HG03139 (cell line): Measurements from ENCODE around the gene TFB2M.
A peak's percentile ranks its signal among the peaks of the same experiment; 100 is the strongest.

Experiments used
- ATAC-seq: cut with Tn5 transposase; IDR thresholded peaks from one replicate; pipeline ENCODE4 v1.9.1; 2021; ENCODE audit not compliant: unreplicated experiment

Gene TFB2M

DNA sequence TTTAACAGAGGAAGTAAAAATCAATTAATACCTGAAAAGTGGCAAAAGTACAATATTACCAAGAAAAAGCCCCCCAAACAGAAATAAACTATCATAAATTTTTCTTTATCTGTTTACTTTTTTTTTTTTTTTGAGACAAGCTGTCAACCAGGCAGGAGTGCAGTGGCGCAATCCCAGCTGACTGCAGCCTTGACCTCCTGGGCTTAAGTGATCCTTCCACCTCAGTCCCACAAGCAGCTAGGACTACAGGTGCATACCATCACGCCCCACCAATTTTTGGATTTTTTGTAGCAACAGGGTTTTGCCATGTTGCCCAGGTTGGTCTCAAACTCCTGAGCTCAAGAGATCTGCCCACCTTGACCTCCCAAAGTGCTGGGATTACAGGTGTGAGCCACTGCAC is 8.0 kb downstream of the TFB2M start:
- ATAC-seq: no peak

DNA sequence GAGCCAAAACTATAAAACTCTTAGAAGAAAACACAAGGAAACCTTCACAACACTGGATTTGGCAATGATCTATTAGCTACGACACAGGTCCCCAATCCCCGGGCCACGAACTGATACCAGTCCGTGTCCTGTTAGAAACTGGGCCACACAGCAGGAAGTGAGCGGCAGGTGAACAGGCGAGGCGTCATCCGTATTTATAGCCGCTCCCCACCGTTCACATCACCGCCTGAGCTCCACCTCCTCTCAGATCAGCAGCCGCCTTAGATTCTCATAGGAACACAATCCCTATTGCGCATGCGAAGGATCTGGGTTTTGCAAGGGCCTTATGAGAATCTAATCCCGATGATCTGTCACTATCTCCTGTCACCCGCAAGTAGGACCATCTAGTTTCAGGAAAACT is 11.9 kb downstream of the TFB2M start:
- ATAC-seq: no peak

DNA sequence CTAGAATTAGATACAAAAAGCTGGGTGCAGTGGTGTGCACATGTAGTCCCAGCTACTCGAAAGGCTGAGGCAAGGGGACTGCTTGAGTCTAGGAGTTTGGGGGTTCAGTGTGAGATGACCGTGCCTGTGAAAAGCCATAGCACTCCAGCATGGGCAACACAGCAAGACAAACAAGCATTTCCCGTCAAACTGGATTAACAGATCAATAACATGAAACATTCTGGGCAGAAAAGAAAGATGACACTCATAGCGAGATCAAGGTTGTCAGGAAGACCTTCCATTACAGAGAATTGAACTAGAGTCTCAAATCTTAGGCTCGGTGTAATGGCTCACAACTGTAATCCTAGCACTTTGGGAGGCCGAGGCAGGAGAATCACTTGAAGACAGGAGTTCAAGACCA is 14.0 kb downstream of the TFB2M start:
- no peak for ATAC-seq

DNA sequence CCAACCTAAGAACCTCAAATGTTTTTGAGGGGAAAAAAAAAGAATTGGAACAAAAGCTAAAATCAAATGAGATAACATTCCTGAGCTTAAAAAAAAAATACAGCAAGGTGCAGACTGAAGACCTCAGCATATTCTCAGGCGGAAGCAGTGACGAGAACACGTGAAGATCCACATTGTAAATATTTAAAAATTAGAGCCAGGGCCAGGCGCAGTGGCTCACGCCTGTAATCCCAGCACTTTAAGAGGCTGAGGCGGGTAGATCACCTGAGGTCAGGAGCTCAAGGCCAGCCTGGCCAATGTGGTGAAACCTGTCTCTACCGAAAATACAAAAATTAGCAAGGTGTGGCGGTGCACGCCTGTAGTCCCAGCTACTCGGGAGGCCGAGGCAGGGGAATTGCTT is 15.7 kb downstream of the TFB2M start:
- no peak for ATAC-seq

DNA sequence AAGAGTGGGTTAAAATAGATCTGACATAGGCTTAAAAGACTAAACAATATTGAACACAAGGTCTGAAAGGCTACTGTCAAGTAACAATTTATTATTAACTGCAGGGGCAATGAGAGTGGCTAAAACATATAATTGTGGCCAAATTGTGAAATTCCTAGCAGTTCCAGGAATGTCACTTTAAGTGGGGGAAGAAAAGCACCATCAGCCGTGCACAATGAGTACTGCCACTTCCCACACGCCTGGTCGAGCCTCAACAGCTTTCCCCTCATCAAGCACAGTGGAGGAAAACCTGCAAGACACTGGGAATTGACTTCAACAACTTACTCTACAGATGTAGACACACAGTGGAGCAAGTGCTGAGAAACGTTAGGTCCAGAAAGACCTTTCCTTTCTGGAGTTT is 16.4 kb downstream of the TFB2M start:
- no peak for ATAC-seq

DNA sequence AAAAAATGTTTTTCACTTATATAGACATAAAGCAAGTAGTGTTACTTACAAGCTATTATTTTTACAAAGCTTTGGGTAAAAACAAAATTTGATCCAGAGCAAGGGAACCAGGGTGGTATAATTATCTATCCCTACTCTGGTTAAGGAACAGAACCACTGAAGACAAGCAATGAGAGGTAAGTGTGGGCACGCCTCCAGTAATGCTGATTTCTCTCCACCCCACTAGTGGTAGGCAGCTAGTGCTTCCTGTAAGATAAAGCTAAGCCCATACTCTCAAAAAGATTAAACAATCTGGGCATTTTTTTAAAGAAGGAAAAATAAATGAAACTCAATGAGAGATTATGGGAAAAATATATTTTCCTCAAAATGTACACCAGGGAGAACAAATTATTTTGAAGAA is 22.1 kb downstream of the TFB2M start:
- no peak for ATAC-seq

DNA sequence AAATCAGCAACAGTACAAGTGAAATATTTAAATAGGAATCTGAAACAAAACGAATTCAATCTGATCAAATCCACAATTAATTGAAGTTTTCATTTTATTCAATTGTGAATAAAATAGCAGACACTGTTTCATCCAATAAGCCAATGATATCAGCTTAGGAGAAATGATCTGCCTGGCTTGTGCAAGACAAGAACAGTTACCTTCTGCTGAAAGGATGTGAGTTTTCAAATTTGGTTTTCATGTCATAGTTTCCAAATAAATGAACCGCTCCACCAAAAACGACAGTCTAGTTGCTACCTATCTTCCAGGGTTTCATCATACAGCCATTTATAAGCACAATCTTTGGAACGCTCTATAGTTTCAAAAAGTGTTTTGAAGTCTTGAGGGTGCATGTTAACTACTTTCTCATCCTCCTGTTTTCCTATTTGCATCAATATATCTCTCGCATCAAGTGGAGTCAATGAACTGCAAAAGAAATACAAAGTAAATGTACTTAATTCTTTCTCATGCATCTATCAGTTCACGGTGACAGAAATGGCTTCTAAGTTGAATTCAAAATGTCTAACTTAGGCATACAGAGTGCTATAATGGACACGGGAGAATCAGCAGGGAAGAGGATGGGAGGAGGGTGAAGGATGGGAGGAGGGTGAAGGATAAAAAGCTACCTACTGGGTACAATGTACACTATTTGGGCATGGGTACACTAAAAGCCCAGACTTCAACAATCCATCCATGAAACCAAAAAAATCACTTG is 25.1 kb downstream of the TFB2M start:
- ATAC-seq: no peak

DNA sequence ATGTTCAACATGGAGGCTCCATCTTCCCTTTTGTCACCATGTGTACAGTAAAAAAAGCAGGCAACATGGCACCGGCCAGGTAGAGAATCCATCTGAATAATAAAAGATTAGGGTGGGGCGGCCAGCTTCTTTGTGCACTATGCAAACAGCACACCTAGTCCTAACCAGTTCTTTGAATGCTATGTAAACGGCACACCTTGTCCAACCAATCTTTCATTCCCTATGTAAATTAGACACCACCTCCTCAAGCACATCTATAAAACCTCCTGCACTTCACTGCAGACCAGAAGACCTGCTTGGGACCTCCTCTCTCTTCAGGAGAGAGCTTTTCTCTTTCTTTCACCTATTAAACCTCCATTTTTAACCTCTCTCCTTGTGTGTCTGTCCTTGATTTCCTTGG is 28.2 kb downstream of the TFB2M start:
- ATAC-seq: no peak

DNA sequence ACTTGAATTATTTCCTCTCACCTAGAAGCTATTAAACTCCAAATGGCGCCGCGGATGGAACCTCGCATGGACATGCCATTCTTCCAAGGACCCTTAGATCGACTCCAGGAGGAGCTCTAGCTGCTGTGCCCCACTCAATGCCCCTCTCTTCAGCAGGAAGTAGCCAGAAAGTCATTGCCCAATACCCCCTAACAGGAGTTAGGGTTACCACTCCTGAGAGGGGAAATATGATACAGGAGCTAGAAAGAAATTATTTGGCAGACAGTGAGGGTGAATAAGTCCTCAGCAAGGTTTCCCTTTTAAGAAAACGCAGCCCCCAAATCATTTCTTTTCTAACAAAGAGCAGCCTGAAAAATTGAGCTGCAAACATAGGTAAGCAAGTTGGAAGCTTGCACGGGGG is 28.6 kb downstream of the TFB2M start:
- ATAC-seq: no peak

DNA sequence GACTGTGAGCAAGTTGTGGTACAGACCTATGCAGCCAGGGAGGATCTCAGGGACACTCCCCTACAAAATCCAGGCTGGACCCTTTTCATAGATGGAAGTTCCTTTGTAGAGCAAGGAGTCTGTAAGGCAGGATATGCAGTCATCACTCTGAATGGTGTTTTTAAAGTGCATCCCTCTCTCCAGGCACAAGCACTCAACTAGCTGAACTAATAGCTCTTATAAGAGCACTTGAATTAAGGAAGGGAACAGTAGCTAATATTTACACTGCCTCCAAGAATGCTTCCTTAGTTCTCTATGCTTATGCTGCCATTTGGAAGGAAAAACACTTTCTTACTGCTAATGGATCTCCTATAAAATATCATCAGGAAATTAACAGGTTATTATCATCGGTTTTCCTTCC is 31.9 kb downstream of the TFB2M start:
- no peak for ATAC-seq

DNA sequence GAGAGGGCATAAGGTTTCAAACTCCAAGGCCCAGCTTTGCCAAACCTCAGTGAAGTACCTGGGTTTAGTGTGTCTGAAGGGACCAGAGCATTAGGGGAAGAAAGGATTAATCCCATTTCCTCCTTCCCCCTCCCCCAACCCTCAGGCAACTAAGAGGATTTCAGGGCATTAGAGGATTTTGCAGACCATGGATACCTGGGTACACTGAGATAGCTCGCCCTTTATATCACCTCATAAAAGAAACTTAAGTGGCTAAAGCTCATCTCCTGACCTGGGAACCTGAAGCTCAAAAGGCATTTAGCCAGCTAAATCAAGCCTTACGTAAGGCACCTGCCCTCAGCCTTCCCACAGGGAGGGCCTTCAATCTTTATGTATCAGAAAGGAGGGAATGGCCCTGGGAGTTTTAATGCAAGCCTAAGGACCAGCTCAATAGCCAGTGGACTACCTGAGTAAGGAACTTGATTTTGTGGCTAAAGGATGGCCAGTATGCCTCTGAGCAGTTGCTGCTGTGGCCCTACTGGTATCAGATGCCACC is 32.6 kb downstream of the TFB2M start:
- ATAC-seq: no peak

DNA sequence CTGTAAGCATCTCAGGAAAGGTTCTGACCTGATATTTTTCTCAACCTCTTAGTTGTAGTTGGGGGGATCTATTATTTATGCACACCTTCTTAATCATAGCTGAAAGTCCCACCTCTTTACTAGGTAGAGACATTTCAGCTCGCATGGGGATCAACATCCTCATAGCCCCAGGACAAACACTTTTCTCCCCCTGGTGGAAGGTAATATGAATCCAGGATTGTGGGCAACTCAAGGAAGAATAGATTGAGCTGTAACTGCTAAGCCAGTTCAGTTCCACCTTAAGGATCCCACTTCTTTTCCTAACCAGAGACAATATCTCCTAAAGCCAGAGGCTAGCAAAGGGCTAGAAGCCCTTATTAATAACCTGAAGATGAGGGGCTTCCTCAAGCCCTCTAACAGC is 33.5 kb downstream of the TFB2M start:
- no peak for ATAC-seq

DNA sequence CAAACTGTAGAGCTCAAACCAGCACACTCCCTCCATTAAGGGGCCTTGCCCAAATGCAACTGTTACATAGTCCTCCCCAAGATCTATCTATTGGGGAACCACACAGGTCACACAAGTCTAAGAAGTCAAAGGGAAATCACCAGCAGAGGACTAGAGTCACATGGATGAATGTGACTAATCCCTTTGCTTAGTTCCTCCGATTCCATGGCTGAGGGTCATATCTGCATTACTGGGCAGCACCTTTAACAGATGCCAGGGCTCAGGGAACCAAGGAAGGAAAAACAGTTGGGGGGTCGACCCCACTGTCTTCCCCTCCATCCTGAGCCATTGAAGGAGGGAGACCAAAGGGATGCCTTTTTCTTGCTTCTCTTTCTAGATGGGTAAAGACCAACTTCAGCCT is 35.6 kb downstream of the TFB2M start:
- no peak for ATAC-seq

DNA sequence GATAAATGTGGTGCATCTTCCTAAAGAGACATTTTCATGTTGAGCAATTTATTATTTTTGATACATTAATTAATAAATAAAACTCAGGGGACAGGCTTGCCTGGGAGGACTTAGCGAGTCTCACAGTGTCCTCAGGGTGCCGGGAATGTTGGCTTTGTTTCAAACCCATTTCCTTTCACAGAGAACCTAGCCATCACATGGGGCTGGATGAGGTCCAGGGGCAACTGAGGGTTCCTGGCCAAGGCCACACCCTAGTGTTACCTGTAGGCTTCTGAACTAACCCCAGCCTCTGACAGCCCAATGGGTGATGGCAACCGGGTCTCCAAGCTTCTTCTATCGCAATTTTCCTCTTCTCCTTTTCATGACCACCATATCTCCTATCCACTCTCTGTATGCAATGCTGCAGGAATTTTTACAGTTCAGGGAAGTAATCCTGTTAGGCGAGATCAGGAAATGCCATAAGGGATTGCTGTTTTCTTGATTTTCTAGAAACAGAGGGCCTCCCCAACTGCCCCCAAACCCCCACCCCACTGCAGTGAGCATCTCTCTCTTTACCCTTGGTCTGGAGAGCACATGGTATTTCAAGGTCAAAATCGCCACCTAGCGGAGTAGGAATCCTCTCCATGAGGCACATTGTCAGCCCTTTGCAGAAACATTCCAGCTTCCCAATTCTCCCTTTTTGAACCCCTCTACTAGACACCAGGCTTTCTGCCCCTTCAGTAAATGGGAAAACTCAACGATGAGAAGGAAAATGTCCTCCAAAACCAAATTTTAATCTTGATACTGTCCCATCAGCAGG is 36.9 kb downstream of the TFB2M start:
- no peak for ATAC-seq

DNA sequence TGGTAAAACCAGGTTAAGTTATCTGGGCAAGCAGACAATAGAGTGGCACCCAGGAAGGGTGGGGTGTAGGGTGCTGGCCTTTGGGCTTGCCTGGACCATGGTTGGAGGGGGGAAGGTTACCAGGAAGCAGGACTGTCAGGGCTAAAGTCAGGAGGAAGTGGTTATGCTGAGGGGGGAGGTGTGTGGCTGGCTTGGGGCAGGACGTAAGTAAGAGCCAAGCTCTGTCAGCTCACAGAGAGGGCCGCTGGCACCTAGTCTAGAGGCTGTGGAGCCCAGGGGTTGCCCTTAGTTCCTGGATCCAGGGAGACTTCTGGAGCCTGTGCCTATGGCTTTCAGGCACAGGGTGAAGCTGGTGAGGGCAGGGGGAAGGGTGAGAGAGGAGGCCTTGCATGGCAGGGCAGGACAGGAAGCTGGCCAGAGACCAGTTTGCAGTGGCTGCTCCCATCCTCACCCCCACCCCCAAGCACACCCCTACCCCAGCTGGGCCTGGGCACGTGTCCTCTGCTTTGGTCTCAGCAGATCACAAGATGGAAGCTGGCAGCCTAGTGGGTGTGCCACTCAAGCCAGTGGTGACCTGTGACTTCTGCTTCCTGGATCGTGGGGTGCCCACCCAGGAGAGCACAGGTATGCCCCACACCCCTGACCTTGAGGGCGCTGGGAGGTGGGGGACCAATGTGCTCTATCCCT is 38.5 kb downstream of the TFB2M start:
- ATAC-seq: peak; percentile 84

DNA sequence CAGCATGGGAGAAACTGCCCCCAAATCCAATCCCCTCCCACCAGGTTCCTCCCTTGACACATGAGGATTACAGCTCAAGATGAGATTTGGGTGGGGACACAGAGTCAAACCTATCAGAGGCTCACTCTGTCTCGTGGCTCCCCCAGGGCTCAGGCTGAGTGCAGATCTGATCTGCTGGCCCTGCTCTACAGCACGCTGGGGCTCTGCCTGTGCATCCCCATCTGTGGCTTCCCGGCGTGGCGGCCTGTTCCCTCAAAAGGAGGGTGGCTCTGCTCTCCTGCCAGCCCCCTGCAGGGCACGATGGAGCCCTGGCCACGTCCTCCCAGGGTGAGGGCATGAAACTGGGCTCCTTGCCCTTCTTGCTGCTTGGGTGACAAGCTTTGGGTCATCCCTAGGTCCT is 39.1 kb downstream of the TFB2M start:
- no peak for ATAC-seq

DNA sequence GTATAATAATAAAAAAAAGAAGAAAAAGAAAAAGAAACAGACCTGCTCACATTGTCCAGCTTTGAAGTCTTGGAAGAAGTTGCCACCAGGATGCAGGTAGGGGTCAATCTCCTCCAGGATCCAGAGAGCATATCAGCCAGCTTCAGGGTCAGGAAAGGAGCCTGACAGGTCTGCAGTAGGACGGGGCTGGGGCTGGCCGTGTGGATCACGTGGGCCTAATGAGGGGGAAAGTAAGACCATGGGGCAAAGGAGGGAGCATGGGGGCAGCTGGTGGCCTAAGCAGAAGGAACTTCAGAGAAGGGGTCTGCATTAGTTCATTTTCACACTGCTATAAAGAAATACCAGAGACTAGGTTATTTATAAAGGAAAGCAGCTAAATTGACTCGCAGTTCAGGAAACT is 39.7 kb downstream of the TFB2M start:
- ATAC-seq: no peak

DNA sequence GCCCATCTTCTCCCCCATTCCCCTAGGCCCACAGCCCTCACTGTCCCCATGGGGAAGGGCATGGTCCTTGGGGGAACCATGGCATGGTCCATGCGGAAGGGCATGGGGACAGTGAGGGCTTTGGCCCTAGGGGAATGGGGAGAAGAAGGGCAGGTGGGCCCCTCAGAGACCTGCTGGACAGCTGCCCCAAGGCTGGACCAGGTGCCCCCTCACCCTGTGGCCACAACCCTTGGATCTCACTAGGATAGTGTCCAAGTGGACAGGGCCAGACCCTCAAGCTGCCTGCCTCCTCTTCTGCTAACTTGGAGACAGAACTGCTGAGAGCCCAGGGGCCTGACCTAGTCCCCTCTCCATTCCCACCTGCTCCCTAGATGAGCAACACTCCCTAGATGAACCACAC is 46.5 kb downstream of the TFB2M start:
- ATAC-seq: no peak

DNA sequence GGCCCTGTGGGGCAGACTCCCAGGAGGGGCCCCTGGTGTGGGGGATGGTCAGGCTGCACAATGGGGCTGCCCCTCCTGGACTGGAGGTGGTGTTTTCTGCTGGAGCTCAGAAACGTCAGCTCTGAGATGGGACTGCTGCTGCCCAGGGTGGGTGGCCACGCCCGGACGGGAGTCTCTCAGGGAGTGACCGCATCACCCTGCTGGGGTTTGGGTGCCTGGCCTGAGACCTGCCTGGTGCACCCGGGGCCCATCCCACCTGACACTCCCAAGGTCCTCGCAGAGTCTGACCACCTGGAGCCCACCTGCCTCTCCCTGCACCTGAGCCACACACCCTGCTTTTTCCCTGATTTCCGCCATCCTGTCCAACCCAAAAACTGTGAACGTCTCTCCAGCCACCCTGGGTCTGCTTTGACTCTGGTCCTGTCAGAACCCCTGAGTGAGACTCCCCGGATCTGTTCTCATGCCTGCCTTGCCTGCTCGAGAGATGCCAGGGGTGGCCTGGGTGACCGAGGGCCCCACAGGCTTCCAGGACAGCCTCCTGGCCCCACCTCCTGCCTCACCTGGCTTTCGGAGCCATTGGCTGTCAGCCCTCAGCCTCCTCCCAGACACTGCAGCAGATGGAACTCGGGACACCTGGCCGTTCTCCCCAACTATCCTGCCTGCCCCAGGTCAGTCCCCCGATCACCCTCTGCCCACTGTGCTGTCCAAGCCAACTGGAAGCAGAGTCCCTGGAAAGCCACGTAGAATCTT is 47.4 kb downstream of the TFB2M start:
- ATAC-seq: no peak

DNA sequence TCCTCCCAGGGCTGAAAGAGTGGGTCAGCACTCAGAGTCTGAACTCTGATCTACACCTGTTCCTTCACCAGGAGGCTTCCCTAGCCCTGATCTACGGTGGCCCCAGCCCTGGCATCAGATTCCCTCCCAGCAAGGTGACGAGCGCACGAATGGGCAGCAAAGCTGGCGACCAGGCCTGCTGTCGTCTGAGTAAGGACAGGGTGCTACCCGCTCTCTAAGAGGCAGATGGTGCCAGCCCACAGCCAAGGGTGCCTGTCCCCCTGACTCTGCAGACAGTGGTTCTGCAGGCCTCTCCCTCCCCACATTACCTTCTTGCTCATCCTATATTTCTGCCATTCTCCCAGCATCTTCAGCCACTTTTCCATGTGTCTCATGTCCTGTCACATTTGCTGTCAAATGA is 48.7 kb downstream of the TFB2M start:
- no peak for ATAC-seq

DNA sequence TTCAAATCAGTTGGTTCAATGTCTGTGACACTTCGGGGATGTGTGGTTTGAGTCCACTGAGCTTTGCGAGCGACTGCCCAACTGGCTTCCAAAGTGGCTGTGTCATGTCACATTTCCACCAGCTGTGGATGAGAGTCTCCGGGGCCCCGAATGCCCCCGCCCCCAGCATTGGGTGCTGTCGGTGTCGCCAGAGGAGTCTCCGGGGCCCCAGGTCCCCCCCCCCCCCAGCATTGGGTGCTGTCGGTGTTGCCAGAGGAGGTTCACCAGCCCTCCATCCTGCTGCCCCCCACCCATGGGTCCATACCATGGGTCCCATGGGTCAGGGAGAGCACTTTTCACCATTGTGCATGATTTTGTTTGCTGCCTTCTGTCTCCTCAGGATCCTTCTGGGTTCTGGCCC is 49.9 kb downstream of the TFB2M start:
- ATAC-seq: no peak
